Mesothelial cell of epicardium (in vitro differentiated cells): ENCODE data around the gene QSOX1. TPM values are rescaled to one million over a fixed set of nuclear protein-coding genes. Genes with fewer than 3 reads are reported as not detected.

Experiments
- DNase-seq, 2 experiments: peaks; one replicate each; pipeline ENCODE4 v3.0.0; 2021; ENCODE audit warnings: low spot score in 2 of 2; ENCODE audit not compliant: unreplicated experiment in 2 of 2
- H3K27ac Mint-ChIP-seq: 2 replicates; pipeline ENCODE4 v1.8.0; 2021; ENCODE audit warnings: mixed read lengths
- H3K27me3 Mint-ChIP-seq: 2 replicates; pipeline ENCODE4 v1.8.0; 2021; ENCODE audit warnings: low read depth, mixed read lengths
- H3K36me3 Mint-ChIP-seq: 2 replicates; pipeline ENCODE4 v1.8.0; 2021; ENCODE audit warnings: mixed read lengths
- H3K4me1 Mint-ChIP-seq: 2 replicates; pipeline ENCODE4 v1.8.0; 2021; ENCODE audit warnings: mixed read lengths
- H3K4me3 Mint-ChIP-seq: 2 replicates; pipeline ENCODE4 v1.8.0; 2021; ENCODE audit warnings: mild to moderate bottlenecking, moderate library complexity, mixed read lengths
- H3K9me3 Mint-ChIP-seq: 2 replicates; pipeline ENCODE4 v1.8.0; 2021; ENCODE audit warnings: mixed read lengths
- total RNA-seq: library from RNA; stranded (reverse); gene quantifications from 3 replicates; pipeline ENCODE4 v1.2.1, GENCODE V29; 2021
- TF ChIP-seq, protein P1 (sequence below): fragments of 200-600 bp; sonication (generic); IDR thresholded peaks from one replicate; pipeline ENCODE4 v1.5.0; 2021; ENCODE audit warnings: antibody characterized with exemption; ENCODE audit not compliant: unreplicated experiment

The QSOX1 gene
- total RNA-seq, 1 donor from 2014 or later: 70.6 TPM

DNA sequence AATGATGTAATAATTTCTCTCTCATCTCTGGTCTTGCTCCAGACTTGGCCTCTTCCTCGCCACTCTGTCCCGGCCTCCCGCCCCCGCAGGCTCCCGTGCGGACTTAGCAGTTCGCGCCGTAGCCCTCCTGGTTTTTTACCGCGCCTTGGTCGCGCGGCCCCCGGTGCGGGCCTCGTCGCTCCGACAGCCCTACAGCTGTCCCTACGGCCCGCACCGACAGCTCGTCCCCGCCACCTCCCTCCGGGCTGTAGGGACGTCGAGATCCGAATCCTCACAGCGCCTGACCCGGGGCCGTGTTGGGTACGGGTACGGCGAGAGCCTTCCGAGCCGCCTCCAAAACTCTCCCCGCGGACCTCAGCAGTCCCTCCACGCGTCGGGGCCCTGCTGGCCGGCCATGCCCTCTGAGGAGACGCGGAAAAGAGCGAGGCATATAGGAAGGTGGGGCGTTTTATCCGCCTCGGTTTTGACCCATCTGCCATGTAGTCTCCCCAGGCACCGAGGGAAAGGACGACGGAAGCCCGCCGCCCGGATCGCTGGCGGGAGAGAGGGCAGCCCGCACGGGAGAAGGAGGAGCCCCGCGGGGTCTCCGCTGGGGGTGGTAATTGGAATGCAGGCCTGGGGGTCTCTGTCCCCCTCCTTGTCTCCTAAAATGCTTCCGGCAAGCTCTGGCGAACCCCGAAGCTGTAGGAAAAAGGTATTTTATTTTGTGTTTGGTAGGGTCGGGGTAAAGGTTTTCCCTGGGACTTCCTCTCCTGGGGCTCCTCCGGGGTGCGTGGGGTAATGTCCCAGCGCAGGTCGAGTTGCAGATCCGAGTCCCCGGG is 78.7 kb downstream of the QSOX1 start:
- no peaks in the 10 kb centered on the region for H3K9me3 Mint-ChIP-seq
- no peak overlapping the region for H3K4me3 Mint-ChIP-seq
- no peak overlapping the region for H3K27ac Mint-ChIP-seq
- peaks cover 19% of the 10 kb centered on the region for H3K4me1 Mint-ChIP-seq
- DNase-seq: no peak
- peaks cover 91% of the 10 kb centered on the region for H3K27me3 Mint-ChIP-seq
- TF ChIP-seq, protein P1, sequence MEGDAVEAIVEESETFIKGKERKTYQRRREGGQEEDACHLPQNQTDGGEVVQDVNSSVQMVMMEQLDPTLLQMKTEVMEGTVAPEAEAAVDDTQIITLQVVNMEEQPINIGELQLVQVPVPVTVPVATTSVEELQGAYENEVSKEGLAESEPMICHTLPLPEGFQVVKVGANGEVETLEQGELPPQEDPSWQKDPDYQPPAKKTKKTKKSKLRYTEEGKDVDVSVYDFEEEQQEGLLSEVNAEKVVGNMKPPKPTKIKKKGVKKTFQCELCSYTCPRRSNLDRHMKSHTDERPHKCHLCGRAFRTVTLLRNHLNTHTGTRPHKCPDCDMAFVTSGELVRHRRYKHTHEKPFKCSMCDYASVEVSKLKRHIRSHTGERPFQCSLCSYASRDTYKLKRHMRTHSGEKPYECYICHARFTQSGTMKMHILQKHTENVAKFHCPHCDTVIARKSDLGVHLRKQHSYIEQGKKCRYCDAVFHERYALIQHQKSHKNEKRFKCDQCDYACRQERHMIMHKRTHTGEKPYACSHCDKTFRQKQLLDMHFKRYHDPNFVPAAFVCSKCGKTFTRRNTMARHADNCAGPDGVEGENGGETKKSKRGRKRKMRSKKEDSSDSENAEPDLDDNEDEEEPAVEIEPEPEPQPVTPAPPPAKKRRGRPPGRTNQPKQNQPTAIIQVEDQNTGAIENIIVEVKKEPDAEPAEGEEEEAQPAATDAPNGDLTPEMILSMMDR: no peak
- no peaks in the 10 kb centered on the region for H3K36me3 Mint-ChIP-seq

DNA sequence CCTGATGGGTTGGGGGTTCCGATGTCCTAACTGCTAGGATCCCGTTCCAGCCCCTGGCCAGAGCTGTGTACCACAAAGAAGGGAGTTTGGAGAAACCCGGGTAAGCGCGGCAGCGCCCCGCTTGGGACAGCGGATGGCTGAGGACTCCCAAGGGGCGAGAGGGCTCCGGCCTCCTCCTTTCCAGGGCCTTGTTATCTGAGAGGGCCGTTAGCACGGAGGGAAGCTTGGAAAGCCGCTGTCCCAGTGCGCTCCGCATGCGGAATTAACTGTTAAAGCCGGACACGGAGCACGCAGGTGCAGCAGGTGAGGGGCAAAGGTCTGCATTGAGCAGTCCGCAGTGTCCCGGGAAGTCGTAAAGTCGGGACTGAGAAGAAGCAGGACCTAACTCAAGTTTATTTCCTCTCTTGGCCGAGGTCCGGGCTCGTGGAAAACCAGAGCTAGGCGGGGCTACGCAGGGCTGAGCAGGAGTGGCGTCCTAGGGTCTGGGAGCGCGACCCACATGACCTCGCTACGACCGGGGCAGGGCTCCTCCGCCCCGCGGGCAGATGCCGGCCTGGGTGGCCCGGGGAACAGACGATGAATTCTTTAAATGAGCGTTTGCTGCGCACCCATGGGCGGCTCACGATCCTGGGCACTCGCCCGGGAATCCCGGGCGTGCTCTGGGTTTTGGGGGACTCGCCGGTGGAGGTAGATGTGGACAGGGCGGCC is 79.9 kb downstream of the QSOX1 start:
- DNase-seq: no peak
- H3K27ac Mint-ChIP-seq: no peak overlapping the region
- no peak overlapping the region for H3K4me3 Mint-ChIP-seq
- no peaks in the 10 kb centered on the region for H3K9me3 Mint-ChIP-seq
- H3K27me3 Mint-ChIP-seq: peaks cover 92% of the 10 kb centered on the region
- H3K36me3 Mint-ChIP-seq: no peaks in the 10 kb centered on the region
- TF ChIP-seq, protein P1: no peak
- peaks cover 17% of the 10 kb centered on the region for H3K4me1 Mint-ChIP-seq

DNA sequence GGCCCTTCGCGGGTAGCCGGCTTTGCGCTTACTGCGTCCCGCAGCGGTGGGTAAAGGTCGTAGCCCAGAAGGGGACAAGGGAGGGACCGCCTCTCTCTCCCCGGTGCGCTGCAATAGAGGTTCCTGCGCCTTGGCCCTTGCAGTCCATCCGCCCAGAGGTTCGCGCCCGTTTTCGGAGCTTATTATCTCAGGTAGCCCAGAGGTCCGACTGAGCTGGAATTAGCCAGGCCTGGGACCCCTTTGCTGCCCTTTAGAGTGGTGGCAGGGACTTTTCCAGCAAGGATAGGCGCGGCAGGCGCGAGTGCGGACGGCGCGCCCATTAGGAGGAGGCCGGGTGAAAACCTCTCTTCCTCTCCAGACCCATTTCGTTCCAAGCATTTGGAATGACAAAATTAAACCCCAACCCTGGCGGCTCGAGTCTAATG is 80.4 kb downstream of the QSOX1 start:
- Mint-ChIP-seq H3K36me3 (no peaks in the 10 kb centered on the region), H3K4me3 (no peak overlapping the region), H3K27ac (no peak overlapping the region), H3K27me3 (peaks cover 97% of the 10 kb centered on the region), H3K4me1 (peaks cover 17% of the 10 kb centered on the region), H3K9me3 (no peaks in the 10 kb centered on the region)
- no peak for DNase-seq
- TF ChIP-seq, protein P1: no peak

DNA sequence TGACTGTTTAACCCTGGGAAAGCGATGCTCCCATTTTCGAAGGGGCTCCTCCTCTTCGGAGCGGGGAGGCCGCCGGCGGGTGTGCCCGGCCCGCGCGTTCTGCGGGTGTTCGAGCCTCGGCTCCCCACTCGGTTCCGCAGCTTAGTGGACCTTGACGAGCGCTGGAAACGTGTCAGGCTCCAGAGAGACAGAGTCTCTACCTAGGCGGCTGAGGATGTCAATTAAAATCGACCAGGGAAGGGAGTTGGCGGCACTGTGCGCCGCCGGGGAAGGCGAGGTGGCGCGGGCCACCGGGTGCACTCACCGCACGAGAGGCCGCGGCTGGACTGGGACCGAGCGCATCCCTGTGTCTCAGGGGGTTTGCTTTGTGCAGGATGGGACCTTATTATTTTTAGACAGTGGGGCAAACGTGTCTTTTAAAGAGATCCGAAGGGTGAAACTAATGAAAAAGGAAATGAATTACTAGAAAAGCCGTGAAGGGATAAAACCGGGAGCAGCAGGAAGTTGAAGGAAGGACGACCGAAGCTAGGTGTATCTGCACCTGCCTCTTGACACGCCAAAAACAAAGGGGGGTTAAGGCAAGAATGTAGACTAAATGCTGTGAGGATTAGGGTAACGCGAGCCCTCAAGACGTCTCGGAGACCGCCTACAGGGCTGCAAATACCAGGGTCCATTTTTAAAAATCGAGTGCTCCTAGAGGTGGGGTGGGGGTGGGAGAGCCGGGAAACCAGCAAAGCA is 81.0 kb downstream of the QSOX1 start:
- TF ChIP-seq, protein P1: no peak
- Mint-ChIP-seq H3K36me3 (no peaks in the 10 kb centered on the region), H3K4me3 (no peak overlapping the region), H3K9me3 (no peaks in the 10 kb centered on the region), H3K27me3 (peaks cover 98% of the 10 kb centered on the region), H3K27ac (no peak overlapping the region), H3K4me1 (peaks cover 17% of the 10 kb centered on the region)
- DNase-seq: no peak

DNA sequence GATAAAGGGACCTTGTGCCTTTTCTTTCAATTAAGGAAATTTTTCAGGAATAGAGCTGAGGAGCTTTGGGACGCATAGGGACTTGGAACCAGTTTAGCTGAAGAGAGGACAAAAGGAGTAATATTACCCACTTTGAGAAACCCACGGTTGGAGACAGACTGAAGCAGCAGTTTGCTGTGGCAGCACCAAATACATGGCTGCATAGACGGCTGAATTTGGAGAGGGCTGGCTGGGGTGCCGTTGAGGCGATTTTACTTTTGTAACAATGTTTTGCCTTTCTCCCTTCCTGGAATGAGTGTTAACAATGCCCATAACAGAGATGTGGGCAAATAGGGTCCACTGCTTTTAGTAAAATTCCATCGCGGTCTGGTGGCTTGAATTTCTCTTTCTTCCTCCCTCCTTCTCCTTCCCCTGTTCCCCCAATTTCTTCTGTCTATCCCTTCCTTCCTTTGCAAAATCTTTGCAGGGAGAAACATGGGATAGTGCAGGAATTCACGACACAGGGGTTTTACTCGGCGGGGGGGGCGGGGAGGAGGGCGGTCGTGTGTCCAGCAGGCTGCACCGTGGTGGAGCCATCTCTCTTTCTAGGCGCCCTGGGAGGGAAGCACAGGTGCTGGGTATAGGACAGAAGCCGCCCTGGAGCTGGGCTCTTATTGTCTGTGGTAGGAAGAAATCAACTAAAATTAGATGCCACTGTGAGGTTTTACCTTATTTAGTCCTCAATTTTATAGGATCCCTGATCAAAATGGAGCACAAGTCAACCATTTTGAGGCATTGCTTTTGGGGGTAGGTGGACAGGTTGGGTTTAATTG is 82.2 kb downstream of the QSOX1 start:
- TF ChIP-seq, protein P1: no peak
- DNase-seq: no peak
- Mint-ChIP-seq H3K4me1 (peaks cover 13% of the 10 kb centered on the region), H3K9me3 (no peaks in the 10 kb centered on the region), H3K27ac (no peak overlapping the region), H3K36me3 (no peaks in the 10 kb centered on the region), H3K27me3 (peaks cover 100% of the 10 kb centered on the region), H3K4me3 (no peak overlapping the region)
